PC-9 (cell line): ENCODE measurements around the gene TUT4.

Experiments used
- EZH2 ChIP-seq: fragments of 200-600 bp; sonication (generic); IDR thresholded peaks from 2 replicates; pipeline ENCODE4 v1.8.0; 2017; ENCODE audit warnings: antibody characterized with exemption, low read depth
- TF ChIP-seq, protein P1 (sequence below): fragments of 200-600 bp; sonication (generic); conservative IDR thresholded peaks from 2 replicates; pipeline ENCODE4 v1.6.1; 2017; ENCODE audit warnings: mixed run types, antibody characterized with exemption, mild to moderate bottlenecking, moderate library complexity

GRCh38 chr1:52579415-52579814 is 26.5 kb upstream of the TUT4 start:
- TF ChIP-seq, protein P1, sequence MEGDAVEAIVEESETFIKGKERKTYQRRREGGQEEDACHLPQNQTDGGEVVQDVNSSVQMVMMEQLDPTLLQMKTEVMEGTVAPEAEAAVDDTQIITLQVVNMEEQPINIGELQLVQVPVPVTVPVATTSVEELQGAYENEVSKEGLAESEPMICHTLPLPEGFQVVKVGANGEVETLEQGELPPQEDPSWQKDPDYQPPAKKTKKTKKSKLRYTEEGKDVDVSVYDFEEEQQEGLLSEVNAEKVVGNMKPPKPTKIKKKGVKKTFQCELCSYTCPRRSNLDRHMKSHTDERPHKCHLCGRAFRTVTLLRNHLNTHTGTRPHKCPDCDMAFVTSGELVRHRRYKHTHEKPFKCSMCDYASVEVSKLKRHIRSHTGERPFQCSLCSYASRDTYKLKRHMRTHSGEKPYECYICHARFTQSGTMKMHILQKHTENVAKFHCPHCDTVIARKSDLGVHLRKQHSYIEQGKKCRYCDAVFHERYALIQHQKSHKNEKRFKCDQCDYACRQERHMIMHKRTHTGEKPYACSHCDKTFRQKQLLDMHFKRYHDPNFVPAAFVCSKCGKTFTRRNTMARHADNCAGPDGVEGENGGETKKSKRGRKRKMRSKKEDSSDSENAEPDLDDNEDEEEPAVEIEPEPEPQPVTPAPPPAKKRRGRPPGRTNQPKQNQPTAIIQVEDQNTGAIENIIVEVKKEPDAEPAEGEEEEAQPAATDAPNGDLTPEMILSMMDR, result no peak
- TF ChIP-seq EZH2, result no peak
